ENCODE measurements around the gene INSIG2. TPM values are rescaled to one million over a fixed set of nuclear protein-coding genes. Genes with fewer than 3 reads are reported as not detected.

The INSIG2 gene
- 28.3 TPM for polyA plus RNA-seq (2013, experiment 1 of 2; ENCODE audit: insufficient read length)
- 33.9 TPM for polyA plus RNA-seq (2013, experiment 2 of 2; ENCODE audit: insufficient read length)

- DNase-seq, result peak; percentile 97
Observed at GRCh38 chr2:118088051-118089024, at the start of gene INSIG2. INSIG2 (plus strand) TSS chr2:118088471; CDS start chr2:118096557, 8,086 bp downstream.

GRCh38 chr2:118040891-118041290 lies 47.4 kb upstream of the INSIG2 start:
- no peak for DNase-seq

- no peak for DNase-seq
Observed at GRCh38 chr2:118044103-118044716, 44.1 kb upstream of the INSIG2 start.

GRCh38 chr2:118044854-118045253 lies 43.4 kb upstream of the INSIG2 start:
- no peak for DNase-seq

GRCh38 chr2:118045286-118045685 lies 43.0 kb upstream of the INSIG2 start:
- no peak for DNase-seq

- peak; percentile 49 for DNase-seq
Observed at GRCh38 chr2:118046634-118047210, 41.5 kb upstream of the INSIG2 start.

GRCh38 chr2:118047380-118047826 lies 40.9 kb upstream of the INSIG2 start:
- DNase-seq, result peak; percentile 49

- peak; percentile 7 for DNase-seq
Observed at GRCh38 chr2:118048401-118048800, 39.9 kb upstream of the INSIG2 start.

- DNase-seq, result no peak
Observed at GRCh38 chr2:118049140-118049815, 39.0 kb upstream of the INSIG2 start.

- no peak for DNase-seq
Observed at GRCh38 chr2:118049816-118050140, 38.5 kb upstream of the INSIG2 start.

- no peak for DNase-seq
Observed at GRCh38 chr2:118050386-118050785, 37.9 kb upstream of the INSIG2 start.

- DNase-seq, result no peak
Observed at GRCh38 chr2:118050974-118051373, 37.3 kb upstream of the INSIG2 start.

- DNase-seq, result no peak
Observed at GRCh38 chr2:118051826-118052358, 36.4 kb upstream of the INSIG2 start.

- no peak for DNase-seq
Observed at GRCh38 chr2:118052474-118052873, 35.8 kb upstream of the INSIG2 start.

GRCh38 chr2:118053681-118054080 lies 34.6 kb upstream of the INSIG2 start:
- no peak for DNase-seq

- DNase-seq, result no peak
Observed at GRCh38 chr2:118054213-118055008, 33.9 kb upstream of the INSIG2 start.

GRCh38 chr2:118055512-118056164 lies 32.6 kb upstream of the INSIG2 start:
- DNase-seq, result no peak

- no peak for DNase-seq
Observed at GRCh38 chr2:118056165-118056534, 32.1 kb upstream of the INSIG2 start.

- no peak for DNase-seq
Observed at GRCh38 chr2:118056801-118057200, 31.5 kb upstream of the INSIG2 start.

GRCh38 chr2:118058951-118059350 lies 29.3 kb upstream of the INSIG2 start:
- peak; percentile 40 for DNase-seq

- DNase-seq, result peak; percentile 96
Observed at GRCh38 chr2:118059919-118060478, 28.3 kb upstream of the INSIG2 start.

All from fibroblast of skin of scalp (primary cell).